ENCODE measurements around the gene BDKRB2. TPM values are rescaled to one million over a fixed set of nuclear protein-coding genes. Genes with fewer than 3 reads are reported as not detected.

The BDKRB2 gene
- total and polyA plus RNA-seq, 2 of the 13 experiments (the other 11 are each of a cell fraction or from before 2014, with no cell fraction given), result 0.03 TPM; not detected in 1

DNA sequence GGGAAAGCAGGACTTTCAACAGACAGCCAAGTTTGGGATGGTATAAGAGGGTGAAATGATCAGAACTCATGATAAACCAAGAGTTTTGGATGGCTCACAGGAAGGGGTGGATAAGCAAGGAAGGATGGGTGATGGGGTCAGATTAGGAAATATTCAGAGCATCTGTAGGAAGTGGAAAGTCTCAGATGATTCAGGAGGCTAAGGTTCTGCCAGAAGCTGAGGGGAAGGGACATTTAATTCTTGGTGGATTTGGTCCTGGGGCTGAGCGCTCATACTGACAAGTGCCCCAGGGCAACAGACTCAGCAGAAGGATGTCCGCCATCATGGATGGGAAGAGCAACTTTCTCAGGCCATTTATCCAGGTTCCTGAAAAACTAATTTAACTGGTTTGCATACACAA, 28.4 kb upstream of the BDKRB2 start (continued):
- TF ChIP-seq, protein P1, sequence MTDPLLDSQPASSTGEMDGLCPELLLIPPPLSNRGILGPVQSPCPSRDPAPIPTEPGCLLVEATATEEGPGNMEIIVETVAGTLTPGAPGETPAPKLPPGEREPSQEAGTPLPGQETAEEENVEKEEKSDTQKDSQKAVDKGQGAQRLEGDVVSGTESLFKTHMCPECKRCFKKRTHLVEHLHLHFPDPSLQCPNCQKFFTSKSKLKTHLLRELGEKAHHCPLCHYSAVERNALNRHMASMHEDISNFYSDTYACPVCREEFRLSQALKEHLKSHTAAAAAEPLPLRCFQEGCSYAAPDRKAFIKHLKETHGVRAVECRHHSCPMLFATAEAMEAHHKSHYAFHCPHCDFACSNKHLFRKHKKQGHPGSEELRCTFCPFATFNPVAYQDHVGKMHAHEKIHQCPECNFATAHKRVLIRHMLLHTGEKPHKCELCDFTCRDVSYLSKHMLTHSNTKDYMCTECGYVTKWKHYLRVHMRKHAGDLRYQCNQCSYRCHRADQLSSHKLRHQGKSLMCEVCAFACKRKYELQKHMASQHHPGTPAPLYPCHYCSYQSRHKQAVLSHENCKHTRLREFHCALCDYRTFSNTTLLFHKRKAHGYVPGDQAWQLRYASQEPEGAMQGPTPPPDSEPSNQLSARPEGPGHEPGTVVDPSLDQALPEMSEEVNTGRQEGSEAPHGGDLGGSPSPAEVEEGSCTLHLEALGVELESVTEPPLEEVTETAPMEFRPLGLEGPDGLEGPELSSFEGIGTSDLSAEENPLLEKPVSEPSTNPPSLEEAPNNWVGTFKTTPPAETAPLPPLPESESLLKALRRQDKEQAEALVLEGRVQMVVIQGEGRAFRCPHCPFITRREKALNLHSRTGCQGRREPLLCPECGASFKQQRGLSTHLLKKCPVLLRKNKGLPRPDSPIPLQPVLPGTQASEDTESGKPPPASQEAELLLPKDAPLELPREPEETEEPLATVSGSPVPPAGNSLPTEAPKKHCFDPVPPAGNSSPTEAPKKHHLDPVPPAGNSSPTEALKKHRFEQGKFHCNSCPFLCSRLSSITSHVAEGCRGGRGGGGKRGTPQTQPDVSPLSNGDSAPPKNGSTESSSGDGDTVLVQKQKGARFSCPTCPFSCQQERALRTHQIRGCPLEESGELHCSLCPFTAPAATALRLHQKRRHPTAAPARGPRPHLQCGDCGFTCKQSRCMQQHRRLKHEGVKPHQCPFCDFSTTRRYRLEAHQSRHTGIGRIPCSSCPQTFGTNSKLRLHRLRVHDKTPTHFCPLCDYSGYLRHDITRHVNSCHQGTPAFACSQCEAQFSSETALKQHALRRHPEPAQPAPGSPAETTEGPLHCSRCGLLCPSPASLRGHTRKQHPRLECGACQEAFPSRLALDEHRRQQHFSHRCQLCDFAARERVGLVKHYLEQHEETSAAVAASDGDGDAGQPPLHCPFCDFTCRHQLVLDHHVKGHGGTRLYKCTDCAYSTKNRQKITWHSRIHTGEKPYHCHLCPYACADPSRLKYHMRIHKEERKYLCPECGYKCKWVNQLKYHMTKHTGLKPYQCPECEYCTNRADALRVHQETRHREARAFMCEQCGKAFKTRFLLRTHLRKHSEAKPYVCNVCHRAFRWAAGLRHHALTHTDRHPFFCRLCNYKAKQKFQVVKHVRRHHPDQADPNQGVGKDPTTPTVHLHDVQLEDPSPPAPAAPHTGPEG (CRISPR knock-in tag; IDR thresholded peaks at IDR 0.05), result no peak

DNA sequence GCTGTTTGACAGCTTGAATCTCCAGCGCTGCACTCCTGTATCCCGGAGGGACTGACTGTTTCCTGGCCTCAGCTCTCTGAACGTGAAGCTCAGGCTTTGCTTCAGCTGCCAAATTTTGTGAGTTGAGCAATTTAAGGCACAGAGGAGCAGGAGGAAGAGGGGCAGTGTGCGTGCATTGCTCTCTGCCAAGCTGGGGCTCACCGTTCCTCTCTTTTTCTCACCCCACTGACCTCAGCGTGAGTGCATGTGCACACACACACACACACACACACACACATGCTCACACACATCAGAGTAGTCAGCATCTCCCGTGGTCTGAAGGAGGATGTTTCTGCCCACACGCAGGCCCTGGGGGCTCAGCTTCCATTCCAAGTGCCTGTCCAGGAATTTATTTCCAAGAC, 27.8 kb upstream of the BDKRB2 start:
- Histone ChIP-seq H3K9ac (ENCODE audit: insufficient read depth, low read depth, low read length) (no peak overlapping the region), H3K4me2 (ENCODE audit: low read depth, low read length) (no peak overlapping the region), H3K9me3 (ENCODE audit: low read length) (no peaks in the 10 kb centered on the region), H3K4me1 (ENCODE audit: insufficient read depth, low read length) (peaks cover 5% of the 10 kb centered on the region; the same call in 1 of the 2 replicates), H4K20me1 (ENCODE audit: insufficient read depth, low read length) (no peaks in the 10 kb centered on the region), H3K27ac (ENCODE audit: extremely low read length, insufficient read depth, low read length) (no peak overlapping the region), H3K27me3 (ENCODE audit: control insufficient read depth in 1 of 2, insufficient read depth in 2 of 2, low read length in 2 of 2) (no peaks in the 10 kb centered on the region; a peak in 1 of 5 replicates), H3K36me3 (replicated peaks in 1 of 2; ENCODE audit: control insufficient read depth in 1 of 2, insufficient read depth in 2 of 2, low read length in 2 of 2) (no peaks in the 10 kb centered on the region), H3K4me3 (replicated peaks in 1 of 3; ENCODE audit: insufficient read depth in 1 of 3, low read depth in 2 of 3, low read length in 3 of 3) (no peak overlapping the region), H3K79me2 (ENCODE audit: insufficient read depth, low read length) (no peaks in the 10 kb centered on the region), H2AFZ (ENCODE audit: low read length) (no peak overlapping the region)
- WGBS (ENCODE audit: low lambda C conversion rate), result 58% methylated on average over 8 of the region's 8 CpGs
- in situ Hi-C loops (cut with HindIII; ENCODE audit: extremely low pct_ligation_motif_present, low pct_unique_long_range_greater_than_20kb) (no loop called here), intact Hi-C loops (cut with micrococcal nuclease; ENCODE audit: unreplicated experiment) (no loop called here)
- ChIA-PET POLR2A (no interaction called here), CTCF (ENCODE audit: low intra/inter-chr PET ratio, low total read pairs) (no interaction called here)
- no TSS peak for BruUV-seq (replicated peaks)
- FAIRE-seq (no peak), ATAC-seq (no peak), DNase-seq (ENCODE audit: low spot score) (no peak)
- TF ChIP-seq RXRB (CRISPR knock-in tag; IDR thresholded peaks at IDR 0.05; ENCODE audit: borderline replicate concordance) (no peak), POLR2AphosphoS2 (IDR thresholded peaks at IDR 0.05; ENCODE audit: low read depth, low read length) (no peak), ZNF841 (CRISPR knock-in tag; IDR thresholded peaks at IDR 0.05; ENCODE audit: borderline replicate concordance) (no peak), TCF7 (IDR thresholded peaks at IDR 0.05; ENCODE audit: low read depth) (no peak), SP1 (IDR thresholded peaks at IDR 0.05) (no peak), SP1 (CRISPR knock-in tag; IDR thresholded peaks at IDR 0.05) (no peak), ZNF431 (CRISPR knock-in tag; IDR thresholded peaks at IDR 0.05; ENCODE audit: borderline replicate concordance, low read depth) (no peak), MYC (CRISPR knock-in tag; IDR thresholded peaks at IDR 0.05; ENCODE audit: borderline replicate concordance) (no peak), MXD4 (CRISPR knock-in tag; IDR thresholded peaks at IDR 0.05) (no peak), ZNF496 (CRISPR knock-in tag; IDR thresholded peaks at IDR 0.05; ENCODE audit: insufficient replicate concordance) (no peak)
- TF ChIP-seq, protein P2, sequence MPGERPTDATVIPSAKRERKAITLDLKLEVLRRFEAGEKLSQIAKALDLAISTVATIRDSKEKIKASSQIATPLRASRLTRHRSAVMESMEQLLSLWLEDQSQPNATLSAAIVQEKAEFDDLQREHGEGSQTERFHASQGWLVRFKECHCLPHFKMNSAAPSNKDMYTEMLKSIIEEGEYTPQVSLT (CRISPR knock-in tag; IDR thresholded peaks at IDR 0.05; ENCODE audit: borderline replicate concordance, low read depth), result no peak
- TF ChIP-seq, protein P3, sequence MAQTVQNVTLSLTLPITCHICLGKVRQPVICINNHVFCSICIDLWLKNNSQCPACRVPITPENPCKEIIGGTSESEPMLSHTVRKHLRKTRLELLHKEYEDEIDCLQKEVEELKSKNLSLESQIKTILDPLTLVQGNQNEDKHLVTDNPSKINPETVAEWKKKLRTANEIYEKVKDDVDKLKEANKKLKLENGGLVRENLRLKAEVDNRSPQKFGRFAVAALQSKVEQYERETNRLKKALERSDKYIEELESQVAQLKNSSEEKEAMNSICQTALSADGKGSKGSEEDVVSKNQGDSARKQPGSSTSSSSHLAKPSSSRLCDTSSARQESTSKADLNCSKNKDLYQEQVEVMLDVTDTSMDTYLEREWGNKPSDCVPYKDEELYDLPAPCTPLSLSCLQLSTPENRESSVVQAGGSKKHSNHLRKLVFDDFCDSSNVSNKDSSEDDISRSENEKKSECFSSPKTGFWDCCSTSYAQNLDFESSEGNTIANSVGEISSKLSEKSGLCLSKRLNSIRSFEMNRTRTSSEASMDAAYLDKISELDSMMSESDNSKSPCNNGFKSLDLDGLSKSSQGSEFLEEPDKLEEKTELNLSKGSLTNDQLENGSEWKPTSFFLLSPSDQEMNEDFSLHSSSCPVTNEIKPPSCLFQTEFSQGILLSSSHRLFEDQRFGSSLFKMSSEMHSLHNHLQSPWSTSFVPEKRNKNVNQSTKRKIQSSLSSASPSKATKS (CRISPR knock-in tag; IDR thresholded peaks at IDR 0.05), result no peak
- TF ChIP-seq, protein P4, sequence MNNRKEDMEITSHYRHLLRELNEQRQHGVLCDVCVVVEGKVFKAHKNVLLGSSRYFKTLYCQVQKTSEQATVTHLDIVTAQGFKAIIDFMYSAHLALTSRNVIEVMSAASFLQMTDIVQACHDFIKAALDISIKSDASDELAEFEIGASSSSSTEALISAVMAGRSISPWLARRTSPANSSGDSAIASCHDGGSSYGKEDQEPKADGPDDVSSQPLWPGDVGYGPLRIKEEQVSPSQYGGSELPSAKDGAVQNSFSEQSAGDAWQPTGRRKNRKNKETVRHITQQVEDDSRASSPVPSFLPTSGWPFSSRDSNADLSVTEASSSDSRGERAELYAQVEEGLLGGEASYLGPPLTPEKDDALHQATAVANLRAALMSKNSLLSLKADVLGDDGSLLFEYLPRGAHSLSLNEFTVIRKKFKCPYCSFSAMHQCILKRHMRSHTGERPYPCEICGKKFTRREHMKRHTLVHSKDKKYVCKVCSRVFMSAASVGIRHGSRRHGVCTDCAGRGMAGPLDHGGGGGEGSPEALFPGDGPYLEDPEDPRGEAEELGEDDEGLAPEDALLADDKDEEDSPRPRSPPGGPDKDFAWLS (CRISPR knock-in tag; IDR thresholded peaks at IDR 0.05; ENCODE audit: borderline replicate concordance), result no peak
